Measurements from ENCODE around the gene RUSC1. TPM values are rescaled to one million over a fixed set of nuclear protein-coding genes. Genes with fewer than 3 reads are reported as not detected.

The RUSC1 gene
- total RNA-seq, 1 experiment from 2014 or later = 69.2 TPM

DNA sequence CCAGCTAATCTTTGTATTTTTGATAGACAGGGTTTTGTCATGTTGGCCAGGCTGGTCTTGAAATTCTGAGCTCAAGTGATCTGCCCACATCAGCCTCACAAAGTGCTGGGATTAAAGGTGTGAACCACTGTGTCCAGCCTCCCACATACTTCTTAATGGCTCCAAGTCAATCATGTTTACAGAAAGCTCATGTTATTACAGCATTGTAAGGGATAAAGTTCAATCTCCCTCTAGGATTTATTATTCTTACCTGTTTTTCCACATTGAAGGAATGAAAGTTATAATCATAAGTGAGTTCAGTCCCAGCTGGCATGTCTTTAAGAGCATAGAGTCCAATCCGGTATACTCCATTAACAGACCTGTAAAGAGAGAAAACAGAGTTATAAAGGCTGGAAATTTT, 39.4 kb downstream of the RUSC1 start:
- H3K27ac ChIP-seq (ENCODE audit: low read depth, low read length) = no peak overlapping the region
- H3K4me3 ChIP-seq (replicated peaks in 1 of 2; ENCODE audit: low read depth in 1 of 2, low read length in 2 of 2) = no peak overlapping the region
- no peak overlapping the region for H3K9ac ChIP-seq (ENCODE audit: low read length)
- DNase-seq (ENCODE audit: low read depth, low spot score) (no peak), ATAC-seq (no peak)
- ChIA-PET CTCF (no interaction called here), RAD21 (ENCODE audit: low non-redundant PET in 1 of 2, low total read pairs in 2 of 2, uncharacterized antibody in 2 of 2, unreplicated experiment in 2 of 2) (no interaction called here), POLR2A (no interaction called here)
- no peaks in the 10 kb centered on the region for H3K79me2 ChIP-seq (ENCODE audit: insufficient read depth, low read length)
- TF ChIP-seq CBX3 (IDR thresholded peaks at IDR 0.05; ENCODE audit: low read depth) (no peak), ELF1 (IDR thresholded peaks at IDR 0.05; ENCODE audit: borderline replicate concordance, low read depth) (no peak), YY1 (IDR thresholded peaks at IDR 0.05; ENCODE audit: extremely low read depth, insufficient replicate concordance, low read depth, low read length) (no peak)
- TF ChIP-seq, protein P1, sequence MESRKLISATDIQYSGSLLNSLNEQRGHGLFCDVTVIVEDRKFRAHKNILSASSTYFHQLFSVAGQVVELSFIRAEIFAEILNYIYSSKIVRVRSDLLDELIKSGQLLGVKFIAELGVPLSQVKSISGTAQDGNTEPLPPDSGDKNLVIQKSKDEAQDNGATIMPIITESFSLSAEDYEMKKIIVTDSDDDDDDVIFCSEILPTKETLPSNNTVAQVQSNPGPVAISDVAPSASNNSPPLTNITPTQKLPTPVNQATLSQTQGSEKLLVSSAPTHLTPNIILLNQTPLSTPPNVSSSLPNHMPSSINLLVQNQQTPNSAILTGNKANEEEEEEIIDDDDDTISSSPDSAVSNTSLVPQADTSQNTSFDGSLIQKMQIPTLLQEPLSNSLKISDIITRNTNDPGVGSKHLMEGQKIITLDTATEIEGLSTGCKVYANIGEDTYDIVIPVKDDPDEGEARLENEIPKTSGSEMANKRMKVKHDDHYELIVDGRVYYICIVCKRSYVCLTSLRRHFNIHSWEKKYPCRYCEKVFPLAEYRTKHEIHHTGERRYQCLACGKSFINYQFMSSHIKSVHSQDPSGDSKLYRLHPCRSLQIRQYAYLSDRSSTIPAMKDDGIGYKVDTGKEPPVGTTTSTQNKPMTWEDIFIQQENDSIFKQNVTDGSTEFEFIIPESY (IDR thresholded peaks at IDR 0.05; ENCODE audit: extremely low read depth, insufficient replicate concordance, low read length) = no peak
- intact Hi-C loops (cut with micrococcal nuclease) = no loop called here
- no peaks in the 10 kb centered on the region for H3K4me1 ChIP-seq (ENCODE audit: control insufficient read depth in 1 of 2, insufficient read depth in 2 of 2, low read length in 2 of 2)
- H3K9me3 ChIP-seq (ENCODE audit: control insufficient read depth in 1 of 2, insufficient read depth in 1 of 2, low read depth in 1 of 2, low read length in 2 of 2) = no peaks in the 10 kb centered on the region
- H3K9me2 ChIP-seq (ENCODE audit: insufficient read depth) = no peaks in the 10 kb centered on the region
- H3K4me2 ChIP-seq (ENCODE audit: low read length) = no peak overlapping the region
- no peaks in the 10 kb centered on the region for H3K27me3 ChIP-seq (ENCODE audit: insufficient read depth, low read length)
- H4K20me1 ChIP-seq (ENCODE audit: insufficient read depth) = no peaks in the 10 kb centered on the region
- H2AFZ ChIP-seq (ENCODE audit: low read depth, low read length, poor library complexity, severe bottlenecking) = no peak overlapping the region
- no TSS peak for BruUV-seq (replicated peaks)
- H3K36me3 ChIP-seq (ENCODE audit: control insufficient read depth in 1 of 2, insufficient read depth in 2 of 2, low read length in 2 of 2) = peaks cover 0 to 9% of the 10 kb centered on the region in 2 experiments; a peak in 3 of 4 replicates

- H4K20me1 ChIP-seq (ENCODE audit: insufficient read depth) = no peaks in the 10 kb centered on the region
- ChIA-PET POLR2A (interaction anchor here (0.6 kb wide), 1 partner anchor 57 kb away, joined by 3 read pairs; no protein-coding TSS in a partner anchor), RAD21 (ENCODE audit: low non-redundant PET in 1 of 2, low total read pairs in 2 of 2, uncharacterized antibody in 2 of 2, unreplicated experiment in 2 of 2) (no interaction called here), CTCF (no interaction called here)
- TF ChIP-seq SRF (IDR thresholded peaks at IDR 0.05; ENCODE audit: low read depth) (no peak), POLR2AphosphoS5 (IDR thresholded peaks at IDR 0.05; ENCODE audit: low read depth, low read length) (no peak), CEBPB (IDR thresholded peaks at IDR 0.05; ENCODE audit: low read depth) (no peak), JUND (IDR thresholded peaks at IDR 0.05) (no peak), EZH2phosphoT487 (IDR thresholded peaks at IDR 0.05; ENCODE audit: borderline replicate concordance) (no peak), ZFX (IDR thresholded peaks at IDR 0.05) (no peak)
- TF ChIP-seq, protein P1 (IDR thresholded peaks at IDR 0.05; ENCODE audit: extremely low read depth, insufficient replicate concordance, low read length) = no peak
- H3K36me3 ChIP-seq (ENCODE audit: control insufficient read depth in 1 of 2, insufficient read depth in 2 of 2, low read length in 2 of 2) = peaks cover 11 to 22% of the 10 kb centered on the region in 2 experiments; a peak in 3 of 4 replicates
- no peaks in the 10 kb centered on the region for H3K79me2 ChIP-seq (ENCODE audit: insufficient read depth, low read length)
- no peak overlapping the region for H3K4me2 ChIP-seq (ENCODE audit: low read length)
- H3K27me3 ChIP-seq (ENCODE audit: insufficient read depth, low read length) = no peaks in the 10 kb centered on the region
- no peak overlapping the region for H3K4me3 ChIP-seq (replicated peaks in 1 of 2; ENCODE audit: low read depth in 1 of 2, low read length in 2 of 2)
- no peaks in the 10 kb centered on the region for H3K9me3 ChIP-seq (ENCODE audit: control insufficient read depth in 1 of 2, insufficient read depth in 1 of 2, low read depth in 1 of 2, low read length in 2 of 2)
- no peaks in the 10 kb centered on the region for H3K4me1 ChIP-seq (ENCODE audit: control insufficient read depth in 1 of 2, insufficient read depth in 2 of 2, low read length in 2 of 2)
- H3K9me2 ChIP-seq (ENCODE audit: insufficient read depth) = no peaks in the 10 kb centered on the region
- no peak overlapping the region for H2AFZ ChIP-seq (ENCODE audit: low read depth, low read length, poor library complexity, severe bottlenecking)
- DNase-seq (ENCODE audit: low read depth, low spot score) = no peak
- ATAC-seq = no peak
- intact Hi-C loops (cut with micrococcal nuclease) = no loop called here
- BruUV-seq (replicated peaks) = no TSS peak
- H3K9ac ChIP-seq (ENCODE audit: low read length) = no peak overlapping the region
- no peak overlapping the region for H3K27ac ChIP-seq (ENCODE audit: low read depth, low read length)
Observed at GRCh38 chr1:155379180-155379579, 58.5 kb downstream of the RUSC1 start.

Data from HCT116 (cell line).